ENCODE measurements around the gene CAMKMT. TPM values are rescaled to one million over a fixed set of nuclear protein-coding genes. Genes with fewer than 3 reads are reported as not detected.

CAMKMT gene
- total RNA-seq, 1 experiment from 2014 or later, result 17.4 TPM

DNA sequence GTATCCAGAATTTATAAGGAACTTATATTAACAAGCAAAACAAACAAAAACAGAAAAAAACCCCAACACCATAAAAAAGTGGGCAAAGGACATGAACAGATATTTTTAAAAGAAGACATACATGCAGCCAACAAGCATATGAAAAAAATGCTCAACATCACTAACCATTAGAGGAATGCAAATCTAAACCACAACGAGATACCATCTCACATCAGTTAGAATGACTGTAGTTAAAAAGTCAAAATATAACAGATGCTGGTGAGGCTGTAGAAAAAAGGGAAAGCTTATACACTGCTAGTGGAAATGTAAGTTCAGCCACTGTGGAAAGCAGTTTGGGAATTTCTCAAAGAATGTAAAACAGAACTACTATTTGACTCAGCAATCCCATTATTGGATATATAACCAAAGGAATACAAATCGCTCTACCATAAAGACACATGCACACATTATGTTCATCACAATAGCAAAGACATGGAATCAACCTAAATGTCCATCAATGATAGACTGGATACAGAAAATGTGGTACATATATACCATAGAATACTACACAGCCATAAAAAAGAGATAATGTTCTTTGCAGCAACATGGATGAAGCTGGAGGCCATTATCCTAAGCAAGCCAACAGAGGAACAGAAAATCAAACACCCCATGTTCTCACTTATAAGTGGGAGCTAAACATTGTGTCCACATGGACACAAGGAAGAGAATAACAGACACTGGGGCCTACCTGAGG is 25.8 kb upstream of the CAMKMT start:
- no peaks in the 10 kb centered on the region for H3K79me1 ChIP-seq (ENCODE audit: insufficient read depth, low read depth, low read length, poor library complexity, severe bottlenecking)
- no peak overlapping the region for H3K9ac ChIP-seq (ENCODE audit: extremely low read depth, insufficient read length, low read length)
- no peaks in the 10 kb centered on the region for H3K4me1 ChIP-seq (ENCODE audit: insufficient read depth, low read length)
- no peaks in the 10 kb centered on the region for H4K20me1 ChIP-seq (ENCODE audit: control insufficient read depth, insufficient read depth, insufficient read length)
- H3K14ac ChIP-seq (ENCODE audit: insufficient read depth, low read length), result no peak overlapping the region
- H2BK5ac ChIP-seq (ENCODE audit: insufficient read length, low read length), result no peak overlapping the region
- no peaks in the 10 kb centered on the region for H3K27me3 Mint-ChIP-seq (ENCODE audit: low read depth)
- no peak overlapping the region for H2AK5ac ChIP-seq (ENCODE audit: insufficient read length, low read length)
- no peaks in the 10 kb centered on the region for H3K23me2 ChIP-seq (ENCODE audit: insufficient read length, low read depth, low read length, poor library complexity, severe bottlenecking)
- H3K27ac ChIP-seq (ENCODE audit: insufficient read length, low read depth, low read length), result no peak overlapping the region
- H4K5ac ChIP-seq (ENCODE audit: insufficient read length, low read depth, low read length), result no peak overlapping the region
- no peak overlapping the region for H3K4ac ChIP-seq (ENCODE audit: low read depth, low read length)
- no peak overlapping the region for H2BK20ac ChIP-seq (ENCODE audit: low read depth, low read length, poor library complexity, severe bottlenecking)
- no peak overlapping the region for H4K91ac ChIP-seq (ENCODE audit: insufficient read length, low read depth, low read length)
- no peaks in the 10 kb centered on the region for H3K27me3 ChIP-seq (ENCODE audit: insufficient read depth, low read length)
- no peak overlapping the region for H2BK120ac ChIP-seq (ENCODE audit: low read depth, low read length, poor library complexity, severe bottlenecking)
- H3K4me1 Mint-ChIP-seq, result no peaks in the 10 kb centered on the region
- no peak for DNase-seq
- H3K4me3 Mint-ChIP-seq, result no peak overlapping the region
- no peak overlapping the region for H3K4me2 ChIP-seq (ENCODE audit: insufficient read depth, insufficient read length, low read length)
- no CpG with 5 or more reads among the region's 2 CpGs for WGBS (ENCODE audit: extremely low coverage, insufficient read length, low lambda C conversion rate)
- H3K56ac ChIP-seq (ENCODE audit: insufficient read length, low read depth, low read length), result no peak overlapping the region
- no peaks in the 10 kb centered on the region for H3K79me2 ChIP-seq (ENCODE audit: insufficient read depth, low read length)
- H3K27ac Mint-ChIP-seq, result no peak overlapping the region
- no peak overlapping the region for H2BK15ac ChIP-seq (ENCODE audit: low read depth, low read length)
- no peaks in the 10 kb centered on the region for H3K9me3 Mint-ChIP-seq
- no peak overlapping the region for H3K18ac ChIP-seq (ENCODE audit: insufficient read length, low read depth, low read length)
- no peak overlapping the region for H4K8ac ChIP-seq (replicated peaks; ENCODE audit: insufficient read length, low read depth, low read length)
- no peak overlapping the region for H2AFZ ChIP-seq (ENCODE audit: low read length)
- H3K9me3 ChIP-seq (ENCODE audit: control insufficient read depth, low read depth, low read length), result no peaks in the 10 kb centered on the region
- H3K36me3 Mint-ChIP-seq (ENCODE audit: insufficient read depth in 1 of 3, low read depth in 3 of 3), result peaks cover 13 to 43% (median 24%) of the 10 kb centered on the region in 3 experiments
- TF ChIP-seq, protein P1, sequence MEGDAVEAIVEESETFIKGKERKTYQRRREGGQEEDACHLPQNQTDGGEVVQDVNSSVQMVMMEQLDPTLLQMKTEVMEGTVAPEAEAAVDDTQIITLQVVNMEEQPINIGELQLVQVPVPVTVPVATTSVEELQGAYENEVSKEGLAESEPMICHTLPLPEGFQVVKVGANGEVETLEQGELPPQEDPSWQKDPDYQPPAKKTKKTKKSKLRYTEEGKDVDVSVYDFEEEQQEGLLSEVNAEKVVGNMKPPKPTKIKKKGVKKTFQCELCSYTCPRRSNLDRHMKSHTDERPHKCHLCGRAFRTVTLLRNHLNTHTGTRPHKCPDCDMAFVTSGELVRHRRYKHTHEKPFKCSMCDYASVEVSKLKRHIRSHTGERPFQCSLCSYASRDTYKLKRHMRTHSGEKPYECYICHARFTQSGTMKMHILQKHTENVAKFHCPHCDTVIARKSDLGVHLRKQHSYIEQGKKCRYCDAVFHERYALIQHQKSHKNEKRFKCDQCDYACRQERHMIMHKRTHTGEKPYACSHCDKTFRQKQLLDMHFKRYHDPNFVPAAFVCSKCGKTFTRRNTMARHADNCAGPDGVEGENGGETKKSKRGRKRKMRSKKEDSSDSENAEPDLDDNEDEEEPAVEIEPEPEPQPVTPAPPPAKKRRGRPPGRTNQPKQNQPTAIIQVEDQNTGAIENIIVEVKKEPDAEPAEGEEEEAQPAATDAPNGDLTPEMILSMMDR (conservative IDR thresholded peaks at IDR 0.05), result no peak
- no peak overlapping the region for H2BK12ac ChIP-seq (ENCODE audit: insufficient read length, low read depth, low read length)
- H3K23ac ChIP-seq (ENCODE audit: insufficient read length, low read depth, low read length), result no peak overlapping the region
- no peak overlapping the region for H3T11ph ChIP-seq (ENCODE audit: low read length)

Data from H9 (cell line).